GM15510 (cell line): ENCODE data around the gene EMX1.

Source experiments
- POLR2A ChIP-seq: IDR thresholded peaks from 3 replicates; pipeline ENCODE4 v1.6.1; 2011; ENCODE audit warnings: borderline replicate concordance; ENCODE audit not compliant: insufficient read length; ENCODE audit errors: extremely low read depth

The EMX1 gene

DNA sequence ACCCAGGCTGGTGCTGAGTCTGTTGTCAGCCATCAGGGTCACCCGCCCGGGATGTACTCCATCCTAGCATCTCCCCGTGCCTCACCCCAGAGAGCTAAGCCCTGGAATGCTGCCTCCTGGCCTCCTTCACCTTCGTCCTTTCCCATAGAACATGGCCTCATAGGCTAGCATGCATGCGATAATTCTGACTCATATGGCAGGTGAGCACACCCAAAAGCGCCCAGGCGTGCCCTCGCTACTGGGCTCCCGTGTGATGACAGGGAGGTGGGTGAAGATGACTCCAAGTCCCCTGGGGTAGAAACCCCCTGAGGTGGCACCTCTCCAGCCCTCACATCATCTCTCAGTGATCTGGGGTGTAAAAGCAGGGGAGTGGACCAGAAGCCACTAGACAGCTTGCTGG is 22.8 kb upstream of the EMX1 start:
- TF ChIP-seq POLR2A, result no peak

- TF ChIP-seq POLR2A, result no peak
These were observed 22.2 kb upstream of the EMX1 start for GRCh38 chr2:72895154-72895553.

- TF ChIP-seq POLR2A, result no peak
These were observed 21.5 kb upstream of the EMX1 start for GRCh38 chr2:72895759-72896281.

- no peak for TF ChIP-seq POLR2A
These were observed 20.9 kb upstream of the EMX1 start for GRCh38 chr2:72896446-72896845.

DNA sequence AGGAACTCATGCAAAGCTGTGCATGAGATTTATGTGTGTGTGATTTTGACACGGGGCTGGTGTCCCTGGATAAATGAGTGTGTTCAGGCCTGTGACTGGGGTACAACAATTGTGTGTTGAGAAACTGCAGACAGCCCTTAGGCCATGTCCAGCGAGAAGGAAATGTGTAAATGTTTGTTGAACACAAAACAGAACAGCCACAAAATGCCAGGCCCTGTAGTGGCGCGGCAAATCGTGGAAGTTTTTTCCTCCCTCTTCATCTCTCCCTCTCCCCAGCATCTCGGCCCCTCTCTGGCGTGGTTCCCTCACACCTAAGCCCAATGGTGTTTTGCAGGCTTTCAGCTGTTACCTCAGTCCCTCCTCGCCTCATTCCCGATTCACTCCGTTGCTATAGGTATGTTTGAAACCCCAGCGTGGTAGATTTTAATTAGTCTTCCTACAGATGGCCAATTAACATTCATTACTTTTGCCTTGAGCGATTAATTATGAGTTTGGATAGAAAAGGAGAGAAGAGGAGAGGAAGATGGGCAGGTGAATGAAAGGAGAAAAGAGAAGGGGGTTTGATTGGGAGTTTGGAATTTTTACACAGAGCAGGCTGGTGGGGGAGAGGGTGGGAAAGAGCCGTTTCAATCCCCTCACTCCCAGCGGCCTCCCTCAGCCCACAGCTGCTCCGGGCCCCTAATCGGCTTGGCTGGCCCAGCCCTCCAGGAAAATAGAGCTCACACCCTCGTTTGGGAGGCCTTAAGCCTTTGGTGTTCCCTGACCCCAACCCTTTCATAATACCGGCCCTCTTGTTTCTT is 19.3 kb upstream of the EMX1 start:
- no peak for TF ChIP-seq POLR2A

DNA sequence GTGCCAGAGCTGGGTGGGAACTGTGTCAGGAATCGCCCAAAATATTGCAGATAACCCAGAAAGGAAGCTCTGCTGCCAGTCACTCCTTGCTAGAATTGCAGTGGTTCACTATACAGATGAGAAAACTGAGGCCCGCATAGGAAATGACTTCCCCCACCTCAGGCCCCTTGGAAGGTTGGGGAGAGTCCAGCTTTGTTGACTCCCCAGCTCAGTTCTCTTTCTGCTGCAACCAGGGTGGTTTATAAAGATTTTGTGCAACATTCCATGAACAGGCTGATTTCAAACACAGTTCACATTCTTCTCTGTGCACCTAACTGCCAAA is 18.8 kb upstream of the EMX1 start:
- TF ChIP-seq POLR2A, result no peak

DNA sequence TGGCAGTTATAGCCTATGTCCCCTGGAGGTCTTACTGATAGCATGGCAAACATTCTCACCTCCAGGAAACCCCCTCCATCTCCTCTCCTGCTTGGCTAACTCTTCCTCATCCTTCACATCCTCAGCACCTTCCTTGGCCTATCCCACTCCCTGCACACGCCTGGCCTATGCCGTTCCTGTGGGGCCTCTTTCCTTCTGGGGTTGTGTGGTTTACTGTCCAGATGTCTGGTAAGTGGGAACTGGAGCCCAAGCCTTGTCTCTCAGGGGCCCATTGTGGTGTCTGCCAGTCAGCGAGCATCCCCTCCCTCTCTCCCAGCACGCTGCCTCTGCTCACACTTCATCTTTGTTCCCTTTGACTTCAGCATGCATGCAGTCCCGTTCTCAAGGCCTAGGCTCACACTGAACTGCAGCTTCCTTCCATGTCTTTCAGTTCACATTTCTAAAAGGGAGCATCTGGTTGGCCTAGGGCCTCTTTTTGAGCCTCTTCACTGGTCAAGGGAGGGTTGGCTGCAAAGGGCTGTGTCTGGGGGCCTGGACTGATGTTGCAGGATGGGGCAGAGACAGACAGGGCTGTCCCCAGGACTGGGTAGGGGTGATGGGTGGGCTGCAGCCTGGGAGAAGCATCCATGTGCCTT is 17.0 kb upstream of the EMX1 start:
- no peak for TF ChIP-seq POLR2A

DNA sequence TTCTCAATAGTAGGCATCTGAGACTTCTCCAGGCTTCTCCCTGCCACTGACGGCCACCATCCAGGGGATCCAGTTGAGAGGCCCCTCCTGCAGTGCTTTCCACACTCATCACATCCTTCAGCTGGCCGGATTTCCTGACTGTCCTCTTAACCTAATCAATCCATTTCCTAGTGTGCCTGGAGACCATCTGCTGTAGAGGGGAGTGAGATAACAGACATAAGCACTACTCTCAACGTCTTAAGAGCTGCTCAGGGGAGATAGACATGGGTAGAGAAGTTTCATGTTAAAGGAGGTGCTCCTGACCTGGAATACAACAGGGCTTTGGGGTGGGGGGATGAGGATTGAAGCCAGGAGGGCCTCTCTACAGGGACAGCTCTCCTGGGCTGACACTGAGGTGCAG is 15.9 kb upstream of the EMX1 start:
- no peak for TF ChIP-seq POLR2A

DNA sequence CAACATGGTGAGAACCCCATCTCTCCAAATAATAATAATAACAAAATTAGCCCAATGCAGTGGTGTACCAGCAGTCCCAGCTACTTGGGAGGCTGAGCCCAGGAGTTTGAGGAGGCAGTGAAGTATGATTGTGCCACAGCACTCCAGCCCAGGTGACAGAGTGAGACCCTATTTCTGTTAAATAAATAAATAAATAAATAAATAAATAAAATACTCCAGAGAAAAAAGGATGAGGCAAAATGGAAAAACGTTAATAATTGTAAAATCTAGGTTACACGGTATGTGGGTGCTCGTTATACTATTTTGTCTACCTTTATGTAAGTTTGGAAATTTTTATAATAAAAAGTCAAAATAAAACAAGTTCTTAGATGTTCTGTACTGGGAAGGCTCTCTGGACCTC is 8.6 kb upstream of the EMX1 start:
- TF ChIP-seq POLR2A, result no peak

GRCh38 chr2:72911256-72911655 is 6.1 kb upstream of the EMX1 start:
- TF ChIP-seq POLR2A, result no peak

GRCh38 chr2:72913486-72914205 is 3.7 kb upstream of the EMX1 start:
- no peak for TF ChIP-seq POLR2A

- TF ChIP-seq POLR2A, result no peak
These were observed 3.1 kb upstream of the EMX1 start for GRCh38 chr2:72914206-72914559.

- TF ChIP-seq POLR2A, result no peak
These were observed 2.6 kb upstream of the EMX1 start for GRCh38 chr2:72914589-72915319.

GRCh38 chr2:72915320-72915906 is 1.9 kb upstream of the EMX1 start:
- TF ChIP-seq POLR2A, result no peak
